Activated T-cell treated with anti-CD3 and anti-CD28 coated beads for 24 hours (primary cell): ENCODE measurements around the gene GPC5.
"Not testable (repeated sequence)": the region's sequence is repeated elsewhere in the genome, so short reads cannot be mapped to it uniquely, and the experiment has no call there.

Experiments
- DNase-seq: peaks from one replicate; pipeline ENCODE4 v3.0.0-alpha.2; 2020; ENCODE audit warnings: low read depth

GPC5 gene

DNA sequence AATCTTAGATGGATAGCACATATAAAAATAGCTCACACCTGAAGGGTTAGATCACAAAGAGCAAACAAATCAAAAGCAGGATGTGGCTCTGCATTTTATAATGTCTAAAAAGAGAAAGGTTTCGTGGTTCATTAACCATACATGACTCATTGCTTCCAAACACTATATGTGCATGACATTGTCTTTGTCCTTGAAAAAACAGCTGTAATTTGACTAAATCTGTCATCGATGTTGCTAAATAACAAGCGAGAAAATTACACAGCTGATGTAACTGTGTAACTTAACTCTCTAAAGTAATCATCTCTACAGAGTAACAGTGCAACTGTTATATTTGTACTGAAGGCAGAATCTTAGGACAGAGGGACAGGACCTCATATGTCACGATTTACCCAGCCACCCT is 1445.1 kb downstream of the GPC5 start:
- DNase-seq, result no peak

- DNase-seq, result no peak
Observed at GRCh38 chr13:92849381-92849780, 1451.0 kb downstream of the GPC5 start.

DNA sequence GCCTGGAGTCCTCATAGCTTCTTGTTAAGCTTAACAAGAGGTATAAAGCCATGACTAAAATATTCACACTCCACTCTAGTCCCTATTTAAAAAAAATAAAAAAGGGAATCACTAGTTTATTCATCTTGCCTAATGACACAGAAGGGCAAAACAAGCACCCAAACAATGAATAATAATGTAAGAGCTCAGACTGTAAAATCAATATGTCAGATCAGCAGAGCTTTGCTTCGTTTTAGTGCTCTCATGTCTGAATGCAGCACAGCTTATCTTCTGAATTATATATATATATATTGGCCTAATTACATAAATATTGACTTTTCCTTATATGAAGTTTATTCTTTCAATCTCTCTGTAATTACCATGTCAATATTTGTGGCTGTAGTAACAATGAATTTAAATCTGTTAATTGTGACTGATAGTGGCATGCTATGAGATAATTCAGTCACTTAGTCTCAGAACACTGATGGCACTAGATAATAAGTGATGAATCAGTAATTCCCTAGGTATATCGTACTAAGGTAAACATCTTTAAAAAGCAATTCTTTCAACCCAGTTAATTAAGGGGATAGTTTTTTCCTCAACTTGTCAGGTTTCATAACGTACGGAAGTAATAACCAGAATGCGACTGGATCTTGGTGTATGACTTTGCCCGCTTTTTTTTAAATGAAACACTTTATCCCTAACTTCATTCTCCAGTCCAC is 1466.3 kb downstream of the GPC5 start:
- DNase-seq, result no peak

- no peak for DNase-seq
Observed at GRCh38 chr13:92873029-92873428, 1474.6 kb downstream of the GPC5 start.

DNA sequence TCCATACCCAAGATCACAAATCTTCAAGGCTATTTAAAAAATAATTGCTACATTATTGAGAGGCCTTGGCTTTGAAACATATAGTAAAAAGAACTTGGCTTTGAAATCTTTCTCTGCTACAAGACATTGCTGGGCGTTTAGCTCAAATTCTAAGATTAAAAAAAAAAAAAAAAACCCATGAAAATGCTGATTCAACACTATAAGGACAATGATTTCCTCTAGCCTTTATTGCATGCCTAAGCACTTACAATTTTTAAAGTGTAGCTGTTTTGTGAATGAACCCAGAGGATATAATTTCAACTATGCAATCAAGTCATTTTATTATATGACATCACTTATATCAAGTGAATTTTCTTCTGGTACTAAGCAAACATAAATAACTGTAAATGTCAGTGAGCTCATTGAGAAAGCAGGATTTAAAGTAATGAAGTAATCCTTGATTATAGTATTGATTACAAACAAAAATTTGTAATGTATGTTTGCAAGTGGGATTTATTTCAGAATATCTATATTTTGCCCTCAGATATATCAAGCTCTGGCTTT is 1488.2 kb downstream of the GPC5 start:
- no peak for DNase-seq

- no peak for DNase-seq
Observed at GRCh38 chr13:92894447-92894846, 1496.0 kb downstream of the GPC5 start.

GRCh38 chr13:92896842-92897241 is 1498.4 kb downstream of the GPC5 start:
- no peak for DNase-seq

GRCh38 chr13:92898946-92899345 is 1500.5 kb downstream of the GPC5 start:
- not testable (repeated sequence) for DNase-seq

GRCh38 chr13:92900446-92900845 is 1502.0 kb downstream of the GPC5 start:
- DNase-seq, result no peak

GRCh38 chr13:92901739-92902138 is 1503.3 kb downstream of the GPC5 start:
- DNase-seq, result no peak

DNA sequence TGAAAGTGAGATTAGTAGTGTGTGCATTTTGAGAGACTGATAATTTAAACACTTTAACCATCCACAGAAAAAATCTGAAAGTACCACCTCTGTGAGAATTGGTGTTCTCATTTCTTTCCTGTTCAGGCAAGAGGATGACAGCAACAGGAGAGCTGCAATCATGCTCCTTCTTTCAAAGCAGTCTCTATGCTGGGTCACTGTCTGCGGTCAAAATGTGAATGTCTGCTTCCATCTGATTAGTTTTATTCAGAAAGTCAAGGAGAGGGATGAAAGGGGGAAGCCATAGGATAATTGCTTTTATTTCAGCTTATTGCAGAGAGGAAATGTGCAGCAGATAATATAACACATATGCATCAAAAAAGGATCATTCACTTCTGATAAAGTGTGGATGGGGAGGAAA is 1514.2 kb downstream of the GPC5 start:
- DNase-seq, result no peak

DNA sequence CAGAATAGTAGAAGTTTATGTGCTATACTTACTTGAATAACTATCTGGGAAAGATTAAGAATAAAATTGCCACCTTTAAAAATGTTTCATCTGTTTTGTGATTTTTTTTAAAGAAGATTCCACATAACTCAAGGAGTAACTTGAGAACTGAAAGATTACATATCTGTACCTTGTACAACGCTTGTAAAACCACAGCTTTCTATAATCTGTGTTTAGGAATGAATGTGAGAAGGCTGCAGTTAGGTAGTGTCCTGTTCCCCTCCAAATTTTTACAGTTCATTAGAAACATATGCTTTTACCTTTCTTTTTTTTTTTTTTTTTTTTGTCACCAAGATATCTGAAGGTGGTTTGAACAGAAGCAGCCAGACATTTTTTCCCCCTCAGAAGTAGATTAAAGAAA is 1515.4 kb downstream of the GPC5 start:
- DNase-seq, result no peak
